A549 (cell line): ENCODE results near the gene WIPF3.

ENCODE experiments used
- CEBPB ChIP-seq, 2 experiments: fragments of >200 bp in 1 of 2; sonication (Bioruptor Twin) in 1 of 2; formaldehyde crosslinking in 1 of 2; IDR thresholded peaks; 2 replicates each; pipeline ENCODE4 v1.6.1; 2012 to 2016
- E2F6 ChIP-seq: IDR thresholded peaks from 2 replicates; pipeline ENCODE4 v1.6.1; 2012; ENCODE audit warnings: low read depth, borderline replicate concordance
- EP300 ChIP-seq, 2 experiments: fragments of >200 bp; sonication (Bioruptor Twin); formaldehyde crosslinking; IDR thresholded peaks; 2 replicates in 1 of 2; 3 replicates in 1 of 2; pipeline ENCODE4 v1.6.1; 2016 to 2017
- GATA3 ChIP-seq: IDR thresholded peaks from 2 replicates; pipeline ENCODE4 v1.6.1; 2012; ENCODE audit warnings: borderline replicate concordance
- MAZ ChIP-seq: fragments of 150-350 bp; IDR thresholded peaks from 2 replicates; pipeline ENCODE4 v1.6.1; 2014; ENCODE audit warnings: antibody characterized with exemption, low read depth, low read length, borderline replicate concordance
- POLR2A ChIP-seq: IDR thresholded peaks from 2 replicates; pipeline ENCODE4 v1.6.1; 2012; ENCODE audit warnings: mild to moderate bottlenecking, low read length
- REST ChIP-seq: fragments of 200-600 bp; sonication (generic); IDR thresholded peaks from 2 replicates; pipeline ENCODE4 v1.6.1; 2016; ENCODE audit warnings: antibody characterized with exemption, mild to moderate bottlenecking, moderate library complexity
- TF ChIP-seq, protein P1 (sequence below): fragments of >200 bp; sonication (Bioruptor Twin); formaldehyde crosslinking; IDR thresholded peaks from 3 replicates; pipeline ENCODE4 v1.5.1; 2016
- TF ChIP-seq, protein P2 (sequence below): IDR thresholded peaks from 2 replicates; pipeline ENCODE4 v1.6.1; 2012

DNA sequence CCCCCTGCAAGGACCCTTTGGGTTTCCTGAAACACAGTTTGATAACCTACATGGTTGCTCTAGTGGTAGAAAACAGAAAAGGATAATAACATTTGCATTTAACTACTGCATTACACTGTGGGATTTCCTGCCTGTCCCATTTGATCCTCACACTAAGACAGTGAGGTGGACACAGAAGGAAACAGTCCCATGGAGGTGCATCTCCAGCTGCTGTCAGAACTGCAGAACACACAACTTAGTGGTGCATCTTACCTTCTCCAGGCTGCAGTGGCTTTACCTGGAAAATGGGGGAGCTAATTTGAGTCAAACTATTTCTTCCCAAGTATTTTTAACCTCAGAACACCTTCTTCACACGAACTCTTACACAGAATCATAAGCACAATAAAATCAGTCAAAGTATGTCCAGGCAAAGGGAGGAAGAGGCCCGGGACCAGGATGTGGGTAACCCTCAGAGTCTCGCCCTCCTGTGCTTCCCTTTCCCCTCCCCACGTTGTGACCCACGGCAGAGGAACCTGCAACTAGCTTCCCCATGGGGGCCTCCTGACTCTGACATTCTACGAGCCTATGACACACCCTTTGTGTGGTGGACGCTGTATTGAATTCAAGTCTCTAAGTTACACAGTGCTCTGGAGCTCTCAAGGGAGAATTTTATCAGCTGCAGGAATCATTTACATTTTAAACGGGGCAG, 149.6 kb downstream of the WIPF3 start:
- no peak for TF ChIP-seq E2F6
- no peak for TF ChIP-seq MAZ
- TF ChIP-seq EP300 (IDR thresholded peaks at IDR 0.05): no peak
- no peak for TF ChIP-seq REST
- TF ChIP-seq, protein P1, sequence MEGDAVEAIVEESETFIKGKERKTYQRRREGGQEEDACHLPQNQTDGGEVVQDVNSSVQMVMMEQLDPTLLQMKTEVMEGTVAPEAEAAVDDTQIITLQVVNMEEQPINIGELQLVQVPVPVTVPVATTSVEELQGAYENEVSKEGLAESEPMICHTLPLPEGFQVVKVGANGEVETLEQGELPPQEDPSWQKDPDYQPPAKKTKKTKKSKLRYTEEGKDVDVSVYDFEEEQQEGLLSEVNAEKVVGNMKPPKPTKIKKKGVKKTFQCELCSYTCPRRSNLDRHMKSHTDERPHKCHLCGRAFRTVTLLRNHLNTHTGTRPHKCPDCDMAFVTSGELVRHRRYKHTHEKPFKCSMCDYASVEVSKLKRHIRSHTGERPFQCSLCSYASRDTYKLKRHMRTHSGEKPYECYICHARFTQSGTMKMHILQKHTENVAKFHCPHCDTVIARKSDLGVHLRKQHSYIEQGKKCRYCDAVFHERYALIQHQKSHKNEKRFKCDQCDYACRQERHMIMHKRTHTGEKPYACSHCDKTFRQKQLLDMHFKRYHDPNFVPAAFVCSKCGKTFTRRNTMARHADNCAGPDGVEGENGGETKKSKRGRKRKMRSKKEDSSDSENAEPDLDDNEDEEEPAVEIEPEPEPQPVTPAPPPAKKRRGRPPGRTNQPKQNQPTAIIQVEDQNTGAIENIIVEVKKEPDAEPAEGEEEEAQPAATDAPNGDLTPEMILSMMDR: no peak
- TF ChIP-seq, protein P2, sequence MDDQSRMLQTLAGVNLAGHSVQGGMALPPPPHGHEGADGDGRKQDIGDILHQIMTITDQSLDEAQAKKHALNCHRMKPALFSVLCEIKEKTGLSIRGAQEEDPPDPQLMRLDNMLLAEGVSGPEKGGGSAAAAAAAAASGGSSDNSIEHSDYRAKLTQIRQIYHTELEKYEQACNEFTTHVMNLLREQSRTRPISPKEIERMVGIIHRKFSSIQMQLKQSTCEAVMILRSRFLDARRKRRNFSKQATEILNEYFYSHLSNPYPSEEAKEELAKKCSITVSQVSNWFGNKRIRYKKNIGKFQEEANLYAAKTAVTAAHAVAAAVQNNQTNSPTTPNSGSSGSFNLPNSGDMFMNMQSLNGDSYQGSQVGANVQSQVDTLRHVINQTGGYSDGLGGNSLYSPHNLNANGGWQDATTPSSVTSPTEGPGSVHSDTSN: no peak
- no peak for TF ChIP-seq POLR2A
- TF ChIP-seq GATA3: no peak
- TF ChIP-seq CEBPB (IDR thresholded peaks at IDR 0.05): no peak
